Osteocyte (in vitro differentiated cells): ENCODE results near the gene BSN. TPM values are rescaled to one million over a fixed set of nuclear protein-coding genes. Genes with fewer than 3 reads are reported as not detected.

Experiments
- DNase-seq: peaks from one replicate; pipeline ENCODE4 v3.0.0; 2021; ENCODE audit warnings: mixed read lengths; ENCODE audit not compliant: unreplicated experiment; ENCODE audit errors: extremely low spot score
- H3K27ac Mint-ChIP-seq: one replicate; pipeline ENCODE4 v1.8.0; 2021; ENCODE audit warnings: mild to moderate bottlenecking, mixed read lengths; ENCODE audit not compliant: unreplicated experiment
- H3K27me3 Mint-ChIP-seq: one replicate; pipeline ENCODE4 v1.8.0; 2021; ENCODE audit warnings: mixed read lengths; ENCODE audit not compliant: unreplicated experiment
- H3K36me3 Mint-ChIP-seq: one replicate; pipeline ENCODE4 v1.8.0; 2021; ENCODE audit warnings: mixed read lengths; ENCODE audit not compliant: unreplicated experiment
- H3K4me1 Mint-ChIP-seq: one replicate; pipeline ENCODE4 v1.8.0; 2021; ENCODE audit warnings: mixed read lengths; ENCODE audit not compliant: unreplicated experiment
- H3K4me3 Mint-ChIP-seq: one replicate; pipeline ENCODE4 v1.8.0; 2021; ENCODE audit warnings: mild to moderate bottlenecking, moderate library complexity, mixed read lengths; ENCODE audit not compliant: unreplicated experiment
- H3K9me3 Mint-ChIP-seq: one replicate; pipeline ENCODE4 v1.8.0; 2021; ENCODE audit warnings: mixed read lengths; ENCODE audit not compliant: unreplicated experiment
- total RNA-seq: library from RNA; stranded (reverse); gene quantifications from 2 replicates; pipeline ENCODE4 v1.2.1, GENCODE V29; 2021
- TF ChIP-seq, protein P1 (sequence below): fragments of 200-600 bp; sonication (generic); IDR thresholded peaks from 2 replicates; pipeline ENCODE4 v1.5.0; 2021; ENCODE audit warnings: antibody characterized with exemption, mild to moderate bottlenecking, moderate library complexity

Gene BSN
- total RNA-seq, 1 donor from 2014 or later = 0.64 TPM

DNA sequence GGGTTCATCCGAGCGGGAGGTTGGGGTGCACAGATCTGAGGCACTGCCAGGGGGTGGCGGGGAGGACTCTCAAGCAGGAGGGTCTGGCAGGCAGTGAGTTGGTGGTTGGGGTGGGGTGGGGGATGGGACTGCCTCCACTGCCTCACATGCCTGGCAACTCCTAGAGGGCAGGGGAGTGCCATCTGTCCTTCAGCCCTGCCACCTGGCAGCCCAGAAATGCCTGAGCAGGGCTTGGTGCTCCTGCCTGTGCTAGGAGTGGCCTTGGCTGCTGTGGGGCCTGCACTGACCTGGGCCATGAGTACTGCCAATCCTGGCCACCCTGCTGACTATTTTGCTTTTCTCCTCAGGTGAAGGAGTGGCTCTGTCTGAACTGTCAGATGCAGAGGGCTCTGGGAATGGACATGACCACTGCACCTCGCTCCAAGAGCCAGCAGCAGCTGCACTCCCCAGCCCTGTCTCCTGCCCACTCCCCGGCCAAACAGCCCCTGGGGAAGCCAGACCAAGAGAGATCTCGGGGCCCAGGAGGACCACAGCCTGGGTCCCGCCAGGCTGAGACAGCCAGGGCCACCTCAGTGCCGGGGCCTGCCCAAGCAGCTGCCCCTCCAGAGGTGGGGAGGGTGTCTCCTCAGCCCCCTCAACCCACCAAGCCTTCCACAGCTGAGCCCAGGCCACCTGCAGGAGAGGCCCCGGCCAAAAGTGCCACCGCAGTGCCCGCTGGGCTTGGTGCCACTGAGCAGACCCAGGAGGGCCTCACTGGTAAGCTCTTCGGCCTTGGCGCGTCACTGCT, 87.8 kb downstream of the BSN start:
- no peaks in the 10 kb centered on the region for H3K9me3 Mint-ChIP-seq
- peaks cover 2% of the 10 kb centered on the region for H3K27me3 Mint-ChIP-seq
- no peak overlapping the region for H3K27ac Mint-ChIP-seq
- no peak overlapping the region for H3K4me3 Mint-ChIP-seq
- TF ChIP-seq, protein P1, sequence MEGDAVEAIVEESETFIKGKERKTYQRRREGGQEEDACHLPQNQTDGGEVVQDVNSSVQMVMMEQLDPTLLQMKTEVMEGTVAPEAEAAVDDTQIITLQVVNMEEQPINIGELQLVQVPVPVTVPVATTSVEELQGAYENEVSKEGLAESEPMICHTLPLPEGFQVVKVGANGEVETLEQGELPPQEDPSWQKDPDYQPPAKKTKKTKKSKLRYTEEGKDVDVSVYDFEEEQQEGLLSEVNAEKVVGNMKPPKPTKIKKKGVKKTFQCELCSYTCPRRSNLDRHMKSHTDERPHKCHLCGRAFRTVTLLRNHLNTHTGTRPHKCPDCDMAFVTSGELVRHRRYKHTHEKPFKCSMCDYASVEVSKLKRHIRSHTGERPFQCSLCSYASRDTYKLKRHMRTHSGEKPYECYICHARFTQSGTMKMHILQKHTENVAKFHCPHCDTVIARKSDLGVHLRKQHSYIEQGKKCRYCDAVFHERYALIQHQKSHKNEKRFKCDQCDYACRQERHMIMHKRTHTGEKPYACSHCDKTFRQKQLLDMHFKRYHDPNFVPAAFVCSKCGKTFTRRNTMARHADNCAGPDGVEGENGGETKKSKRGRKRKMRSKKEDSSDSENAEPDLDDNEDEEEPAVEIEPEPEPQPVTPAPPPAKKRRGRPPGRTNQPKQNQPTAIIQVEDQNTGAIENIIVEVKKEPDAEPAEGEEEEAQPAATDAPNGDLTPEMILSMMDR = no peak
- no peak for DNase-seq
- H3K36me3 Mint-ChIP-seq = no peaks in the 10 kb centered on the region
- H3K4me1 Mint-ChIP-seq = peaks cover 5% of the 10 kb centered on the region

DNA sequence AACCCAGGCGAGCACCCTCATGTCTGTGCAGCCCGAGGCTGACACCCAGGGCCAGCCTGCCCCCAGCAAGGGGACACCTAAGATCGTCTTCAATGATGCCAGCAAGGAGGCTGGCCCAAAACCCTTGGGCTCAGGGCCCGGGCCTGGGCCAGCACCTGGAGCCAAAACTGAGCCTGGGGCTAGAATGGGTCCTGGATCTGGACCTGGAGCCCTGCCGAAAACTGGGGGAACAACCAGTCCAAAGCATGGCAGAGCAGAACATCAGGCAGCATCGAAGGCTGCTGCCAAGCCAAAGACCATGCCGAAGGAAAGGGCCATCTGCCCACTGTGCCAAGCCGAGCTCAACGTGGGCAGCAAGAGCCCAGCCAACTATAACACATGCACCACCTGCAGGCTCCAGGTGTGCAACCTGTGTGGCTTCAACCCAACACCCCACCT, 88.5 kb downstream of the BSN start:
- Mint-ChIP-seq H3K9me3 (no peaks in the 10 kb centered on the region), H3K4me3 (no peak overlapping the region), H3K27me3 (peaks cover 2% of the 10 kb centered on the region), H3K36me3 (no peaks in the 10 kb centered on the region), H3K27ac (no peak overlapping the region), H3K4me1 (peaks cover 8% of the 10 kb centered on the region)
- TF ChIP-seq, protein P1 = no peak
- no peak for DNase-seq

DNA sequence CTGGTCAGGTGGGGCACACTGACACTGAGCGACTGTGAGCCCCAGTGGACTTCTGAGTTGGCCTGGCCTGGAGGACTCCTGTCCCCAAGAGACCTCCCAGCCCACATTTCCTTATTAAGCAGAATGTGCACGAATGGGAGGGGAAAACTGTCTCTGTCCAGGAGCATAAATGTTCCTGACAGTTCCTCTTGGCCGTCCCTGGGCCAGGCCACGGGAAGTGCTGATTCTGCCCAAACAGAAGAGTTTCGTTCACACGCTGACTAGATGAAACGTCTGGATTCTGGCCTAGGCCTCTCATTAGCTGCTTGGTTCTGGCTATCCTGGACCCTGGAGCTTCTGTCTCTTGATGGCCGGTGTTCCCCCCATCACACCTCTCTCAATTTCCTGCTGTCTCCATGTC, 90.4 kb downstream of the BSN start:
- Mint-ChIP-seq H3K27ac (no peak overlapping the region), H3K36me3 (no peaks in the 10 kb centered on the region), H3K9me3 (no peaks in the 10 kb centered on the region), H3K4me3 (no peak overlapping the region), H3K27me3 (peaks cover 2% of the 10 kb centered on the region), H3K4me1 (peaks cover 7% of the 10 kb centered on the region)
- TF ChIP-seq, protein P1 = no peak
- DNase-seq = no peak

DNA sequence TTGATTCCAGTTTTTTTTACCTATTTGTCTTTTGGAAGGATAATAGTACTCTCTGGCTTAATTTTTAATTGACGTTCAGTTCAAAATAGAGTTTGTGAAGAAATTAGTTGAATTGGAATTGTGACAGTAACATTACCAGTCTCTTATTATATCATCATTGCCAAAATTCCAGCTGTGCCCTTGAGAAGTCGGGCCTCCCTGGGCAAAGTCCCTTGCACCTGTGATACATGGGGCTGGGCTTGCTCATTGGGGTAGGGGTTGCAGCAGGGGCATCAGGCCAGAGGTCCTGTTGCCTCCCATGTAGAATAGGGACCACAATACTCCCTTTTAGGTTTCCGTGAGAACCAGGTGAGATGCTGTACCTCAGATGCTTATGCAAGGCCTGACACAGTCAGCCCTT, 92.0 kb downstream of the BSN start:
- TF ChIP-seq, protein P1 = no peak
- no peak for DNase-seq

DNA sequence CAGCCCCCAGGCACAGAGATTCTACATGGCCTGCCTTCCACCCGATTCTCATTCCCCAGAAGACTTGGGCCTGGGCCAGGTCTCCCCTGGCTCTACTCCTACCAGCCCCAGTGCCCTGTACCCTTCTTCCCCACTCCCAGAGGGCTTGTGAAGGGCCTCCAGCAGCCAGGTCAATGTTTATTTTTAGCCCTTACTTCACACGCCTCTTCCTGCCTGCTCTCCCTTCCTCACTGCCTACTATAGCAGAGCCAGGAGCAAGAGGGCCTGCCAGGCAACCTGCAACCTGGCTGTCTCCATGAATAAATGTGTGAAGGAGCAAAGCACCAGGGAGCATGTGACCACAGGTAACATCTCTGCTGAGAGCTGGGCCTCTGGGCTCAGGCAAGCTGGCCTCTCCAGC, 93.5 kb downstream of the BSN start:
- no peak overlapping the region for H3K27ac Mint-ChIP-seq
- H3K4me3 Mint-ChIP-seq = no peak overlapping the region
- peaks cover 2% of the 10 kb centered on the region for H3K27me3 Mint-ChIP-seq
- no peaks in the 10 kb centered on the region for H3K36me3 Mint-ChIP-seq
- TF ChIP-seq, protein P1 = no peak
- no peak for DNase-seq
- no peaks in the 10 kb centered on the region for H3K9me3 Mint-ChIP-seq
- H3K4me1 Mint-ChIP-seq = peaks cover 7% of the 10 kb centered on the region

More for the DNA sequence above, 92.0 kb downstream of the BSN start:
- H3K36me3 Mint-ChIP-seq = no peaks in the 10 kb centered on the region
- H3K9me3 Mint-ChIP-seq = no peaks in the 10 kb centered on the region
- H3K4me1 Mint-ChIP-seq = peaks cover 7% of the 10 kb centered on the region
- H3K27me3 Mint-ChIP-seq = peaks cover 2% of the 10 kb centered on the region
- H3K4me3 Mint-ChIP-seq = no peak overlapping the region
- H3K27ac Mint-ChIP-seq = no peak overlapping the region
